GM12891 (cell line): ENCODE measurements around the gene KLHL30.
"Not testable (repeated sequence)": the region's sequence is repeated elsewhere in the genome, so short reads cannot be mapped to it uniquely, and the experiment has no call there.

ENCODE experiments used
- DNase-seq: peaks from one replicate; pipeline ENCODE4 v3.0.0; 2011; ENCODE audit warnings: low spot score; ENCODE audit not compliant: insufficient read length
- FAIRE-seq: peaks from 2 replicates; lab custom pipeline; 2011; peaks lifted over from hg19 to GRCh38; lab: Jason Lieb, UNC
- PAX5 ChIP-seq: IDR thresholded peaks from 2 replicates; pipeline ENCODE4 v1.6.1; 2011; ENCODE audit warnings: low read length, moderate library complexity, mild to moderate bottlenecking; ENCODE audit not compliant: insufficient read depth, severe bottlenecking
- POLR2A ChIP-seq: IDR thresholded peaks from 2 replicates; pipeline ENCODE4 v1.6.1; 2011; ENCODE audit warnings: low read depth, low read length, control low read depth
- POLR2AphosphoS5 ChIP-seq: IDR thresholded peaks from 2 replicates; pipeline ENCODE4 v1.6.1; 2011; ENCODE audit warnings: low read depth, low read length, control low read depth
- POU2F2 ChIP-seq: IDR thresholded peaks from 2 replicates; pipeline ENCODE4 v1.6.1; 2011; ENCODE audit warnings: low read depth, mild to moderate bottlenecking, control low read depth, low read length, moderate library complexity
- SPI1 ChIP-seq: IDR thresholded peaks from 2 replicates; pipeline ENCODE4 v1.6.1; 2011; ENCODE audit warnings: low read depth, low read length, control low read depth
- TAF1 ChIP-seq: IDR thresholded peaks from 2 replicates; pipeline ENCODE4 v1.6.1; 2011; ENCODE audit warnings: low read depth, low read length, control low read depth

KLHL30 gene

GRCh38 chr2:238107525-238108422, 30.7 kb upstream of the KLHL30 start:
- peak; percentile 99 for FAIRE-seq
- TF ChIP-seq SPI1 (peak; percentile 89), TAF1 (no peak)
- peak; percentile 84 for DNase-seq

GRCh38 chr2:238108423-238109183, 29.9 kb upstream of the KLHL30 start:
- DNase-seq (peak; percentile 65), FAIRE-seq (no peak)
- TF ChIP-seq POLR2A (no peak), SPI1 (peak; percentile 8; the same call in 1 of the 2 replicates), POLR2AphosphoS5 (no peak), POU2F2 (peak; percentile 9; the same call in 1 of the 2 replicates), TAF1 (no peak), PAX5 (no peak)

- no peak for FAIRE-seq
- no peak for DNase-seq
- TF ChIP-seq TAF1 (no peak), POLR2A (no peak), POLR2AphosphoS5 (no peak), PAX5 (no peak), POU2F2 (no peak), SPI1 (no peak)
Measured at GRCh38 chr2:238113611-238114010, 24.9 kb upstream of the KLHL30 start.

GRCh38 chr2:238114331-238114841, 24.1 kb upstream of the KLHL30 start:
- FAIRE-seq (no peak), DNase-seq (no peak)
- no peak for TF ChIP-seq POLR2AphosphoS5
- TF ChIP-seq PAX5: no peak

- FAIRE-seq: no peak
- TF ChIP-seq TAF1: no peak
- TF ChIP-seq PAX5: no peak
- no peak for TF ChIP-seq POLR2AphosphoS5
- DNase-seq: no peak
Measured at GRCh38 chr2:238114851-238115660, 23.4 kb upstream of the KLHL30 start.

- not testable (repeated sequence) for DNase-seq, FAIRE-seq
Measured at GRCh38 chr2:238115709-238116108, 22.8 kb upstream of the KLHL30 start.

- FAIRE-seq (no peak), DNase-seq (no peak)
- TF ChIP-seq TAF1 (no peak), SPI1 (no peak)
Measured at GRCh38 chr2:238116298-238117198, 21.9 kb upstream of the KLHL30 start.

- FAIRE-seq: no peak
- TF ChIP-seq POLR2A (no peak), POLR2AphosphoS5 (no peak), TAF1 (no peak), SPI1 (no peak), POU2F2 (no peak)
- no peak for DNase-seq
Measured at GRCh38 chr2:238117199-238118154, 21.0 kb upstream of the KLHL30 start.
